Panc1 (cell line): ENCODE data around the gene NIPBL.

ENCODE experiments used
- CTCF ChIP-seq: fragments of 450-650 bp; IDR thresholded peaks from 2 replicates; pipeline ENCODE4 v1.5.1; 2017; ENCODE audit warnings: mild to moderate bottlenecking
- POLR2AphosphoS5 ChIP-seq: IDR thresholded peaks from 2 replicates; pipeline ENCODE4 v1.6.1; 2012; ENCODE audit warnings: mild to moderate bottlenecking, low read depth, low read length, moderate library complexity
- TCF7L2 ChIP-seq: IDR thresholded peaks from 2 replicates; pipeline ENCODE4 v1.6.1; 2011; ENCODE audit warnings: mild to moderate bottlenecking, low read depth, low read length, inconsistent platforms

DNA sequence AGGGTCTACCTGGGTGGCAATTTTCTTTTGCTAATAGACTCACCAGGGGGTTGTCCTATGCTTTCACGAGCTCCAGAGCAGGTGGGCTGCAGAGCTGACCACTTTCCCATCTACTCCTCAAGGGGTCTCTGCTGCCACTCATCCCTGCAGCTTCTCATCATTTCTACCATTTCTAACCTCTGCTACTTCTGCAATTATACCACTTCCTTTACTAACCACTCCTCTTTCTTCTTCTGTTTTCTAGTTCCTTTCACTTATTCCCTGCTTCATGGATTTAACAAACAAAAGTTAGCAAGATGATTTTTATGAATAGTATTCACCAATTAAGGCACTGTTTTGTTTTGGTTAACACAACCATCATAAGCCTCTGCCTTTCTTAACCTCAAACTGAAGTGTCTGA lies 34.5 kb upstream of the NIPBL start:
- TF ChIP-seq POLR2AphosphoS5 (no peak), CTCF (no peak), TCF7L2 (no peak)
